HuH-7 (cell line): ENCODE data around the gene NEK1.
"Not testable (repeated sequence)": the region's sequence is repeated elsewhere in the genome, so short reads cannot be mapped to it uniquely, and the experiment has no call there.

ENCODE experiments used
- DNase-seq: peaks from one replicate; pipeline ENCODE4 v3.0.0; 2011; ENCODE audit warnings: low spot score

Gene NEK1

GRCh38 chr4:169492436-169493163 is 119.8 kb downstream of the NEK1 start:
- peak; percentile 45 for DNase-seq

GRCh38 chr4:169491211-169491610 is 121.2 kb downstream of the NEK1 start:
- no peak for DNase-seq

- DNase-seq: no peak
Observed at GRCh38 chr4:169489306-169489705, 123.1 kb downstream of the NEK1 start.

GRCh38 chr4:169485791-169486742 is 126.3 kb downstream of the NEK1 start:
- peak; percentile 37 for DNase-seq

GRCh38 chr4:169485086-169485485 is 127.3 kb downstream of the NEK1 start:
- DNase-seq: no peak

- DNase-seq: peak; percentile 17
Observed at GRCh38 chr4:169484485-169484884, 127.9 kb downstream of the NEK1 start.

- no peak for DNase-seq
Observed at GRCh38 chr4:169464080-169464479, 148.3 kb downstream of the NEK1 start.

GRCh38 chr4:169460081-169460480 is 152.3 kb downstream of the NEK1 start:
- DNase-seq: no peak

GRCh38 chr4:169458575-169458974 is 153.8 kb downstream of the NEK1 start:
- no peak for DNase-seq

GRCh38 chr4:169452644-169453043 is 159.7 kb downstream of the NEK1 start:
- DNase-seq: not testable (repeated sequence)

GRCh38 chr4:169448935-169449334 is 163.4 kb downstream of the NEK1 start:
- not testable (repeated sequence) for DNase-seq

GRCh38 chr4:169446824-169447223 is 165.6 kb downstream of the NEK1 start:
- DNase-seq: no peak

GRCh38 chr4:169443748-169444147 is 168.6 kb downstream of the NEK1 start:
- DNase-seq: no peak

- DNase-seq: no peak
Observed at GRCh38 chr4:169440446-169440845, 171.9 kb downstream of the NEK1 start.

- DNase-seq: no peak
Observed at GRCh38 chr4:169439244-169439643, 173.1 kb downstream of the NEK1 start.

GRCh38 chr4:169438057-169438480 is 174.3 kb downstream of the NEK1 start:
- DNase-seq: no peak

GRCh38 chr4:169437299-169438047 is 174.9 kb downstream of the NEK1 start:
- no peak for DNase-seq

GRCh38 chr4:169436734-169437133 is 175.6 kb downstream of the NEK1 start:
- DNase-seq: no peak

GRCh38 chr4:169428376-169428775 is 184.0 kb downstream of the NEK1 start:
- DNase-seq: no peak

- not testable (repeated sequence) for DNase-seq
Observed at GRCh38 chr4:169427727-169428126, 184.7 kb downstream of the NEK1 start.

- DNase-seq: no peak
Observed at GRCh38 chr4:169420291-169420690, 192.1 kb downstream of the NEK1 start.

GRCh38 chr4:169418846-169419245 is 193.5 kb downstream of the NEK1 start:
- no peak for DNase-seq
